Left cardiac atrium (tissue), 4 donors: Measurements from ENCODE around the gene ARID1B. TPM values are rescaled to one million over a fixed set of nuclear protein-coding genes. Genes with fewer than 3 reads are reported as not detected.
"Not testable (repeated sequence)": the region's sequence is repeated elsewhere in the genome, so short reads cannot be mapped to it uniquely, and the experiment has no call there.

ENCODE experiments used
- ATAC-seq, 2 donors: fragments of 200-7000 bp; cut with Tn5 transposase; one replicate each; pipeline ENCODE4 v1.9.1; 2020; ENCODE audit warnings: mild to moderate bottlenecking in 2 of 2, moderate library complexity in 2 of 2
- DNase-seq: peaks from one replicate; pipeline ENCODE4 v3.0.0-alpha.2; 2020
- intact Hi-C, 2 donors: fragments of 100-400 bp; cut with DNase I; formaldehyde crosslinking; loops; one replicate each; pipeline versions ENCODE4 v1.14.1 to v1.15.1; 2022 to 2023
- total RNA-seq, 2 donors: library from RNA; stranded (reverse); fragmentation: NEBNext Ultra II Directional; extraction: Animal tissue kit (Norgen Biotek cat#: 25700); gene quantifications; one replicate each; pipeline ENCODE4 v1.2.1, GENCODE V29; 2021
- donor health status: DM: no; HTN: yes; CAD: no.
- donor health status: DM: no; HTN: yes; CAD: no; lungs with severe emphysema.
- donor health status: DM: yes; HTN: yes; CAD: no.
- donor health status: Dilated cardiomyopathy.

The ARID1B gene
- total RNA-seq, 2 donors from 2014 or later: 45.4 to 48.0 TPM

DNA sequence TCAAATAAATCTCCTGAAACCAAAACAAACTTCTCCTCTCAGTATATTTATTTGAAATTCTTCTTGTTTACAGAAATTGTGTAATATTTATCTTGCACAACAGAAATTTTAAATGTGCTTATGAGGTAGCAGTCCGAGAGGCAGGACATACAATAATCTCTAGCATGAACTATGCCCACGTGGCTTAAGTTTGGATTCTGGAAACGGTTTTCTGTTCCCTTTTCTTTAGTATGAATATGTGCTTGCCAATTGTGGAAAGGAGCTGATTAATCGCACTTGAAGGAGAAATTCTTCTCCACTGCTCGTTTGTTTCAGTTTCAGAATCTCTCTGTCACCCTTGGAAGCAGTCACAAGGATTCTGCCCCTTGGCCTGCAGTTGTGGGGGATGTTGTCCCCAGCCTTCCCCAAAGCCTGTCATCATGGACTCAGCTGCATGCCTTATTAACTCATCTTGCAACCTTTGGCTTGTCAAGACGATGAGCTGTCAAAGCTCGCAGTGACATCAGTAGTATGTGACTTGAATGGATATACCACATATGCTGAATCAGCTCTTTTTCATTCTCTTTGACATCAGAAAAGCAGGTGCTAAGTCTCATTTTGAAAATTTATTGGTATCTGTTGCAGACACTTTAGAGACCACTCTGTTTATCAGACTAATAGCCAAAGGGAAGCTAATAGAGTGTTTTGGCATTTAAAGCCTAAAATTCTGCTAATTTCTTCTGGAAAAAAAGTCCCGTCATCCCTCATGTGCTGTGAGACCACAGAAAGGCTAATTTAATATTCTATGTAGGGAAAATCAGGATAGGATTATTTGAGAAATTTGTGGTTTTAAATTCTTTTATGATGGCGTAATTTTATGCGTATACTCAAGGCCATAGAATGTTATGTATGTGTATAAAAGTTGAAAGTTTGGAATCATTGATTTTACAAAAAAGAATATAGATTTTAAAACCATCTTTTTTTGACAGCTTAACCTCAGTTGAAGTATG is 186.8 kb downstream of the ARID1B start:
- DNase-seq: no peak
- peak; percentile 79 to 80 for ATAC-seq
- intact Hi-C loops: no loop called here

- intact Hi-C loops: no loop called here
- DNase-seq (no peak), ATAC-seq (no peak)
Measured at GRCh38 chr6:156967852-156968251, 190.7 kb downstream of the ARID1B start.

- intact Hi-C loops: no loop called here
- DNase-seq (no peak), ATAC-seq (no peak)
Measured at GRCh38 chr6:156969233-156969632, 192.1 kb downstream of the ARID1B start.

DNA sequence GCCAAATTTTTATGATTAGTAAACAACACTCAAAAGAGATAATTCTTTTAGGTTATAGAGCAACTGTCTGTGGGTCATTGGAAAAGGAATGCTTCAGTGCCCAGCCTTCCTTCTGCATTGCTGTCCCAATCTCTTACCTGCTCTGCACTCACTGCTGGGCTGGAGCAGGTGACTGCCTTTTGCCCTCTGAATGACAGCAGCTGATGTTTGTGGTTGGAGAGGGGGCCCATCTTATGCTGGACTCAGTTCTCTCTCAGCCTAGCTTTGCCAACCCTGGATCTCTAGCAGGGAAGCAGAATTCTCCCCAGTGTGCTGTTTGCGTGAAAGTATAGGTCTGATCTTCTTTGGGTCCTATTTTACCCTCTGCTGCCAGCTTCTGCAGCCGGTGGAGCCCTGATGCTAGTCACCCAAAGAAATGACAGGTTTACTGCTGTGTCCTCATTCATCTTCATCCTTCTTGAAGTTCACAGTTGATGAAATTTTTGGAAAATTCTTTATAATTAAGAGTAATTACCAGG is 193.5 kb downstream of the ARID1B start:
- ATAC-seq: no peak
- DNase-seq: no peak

DNA sequence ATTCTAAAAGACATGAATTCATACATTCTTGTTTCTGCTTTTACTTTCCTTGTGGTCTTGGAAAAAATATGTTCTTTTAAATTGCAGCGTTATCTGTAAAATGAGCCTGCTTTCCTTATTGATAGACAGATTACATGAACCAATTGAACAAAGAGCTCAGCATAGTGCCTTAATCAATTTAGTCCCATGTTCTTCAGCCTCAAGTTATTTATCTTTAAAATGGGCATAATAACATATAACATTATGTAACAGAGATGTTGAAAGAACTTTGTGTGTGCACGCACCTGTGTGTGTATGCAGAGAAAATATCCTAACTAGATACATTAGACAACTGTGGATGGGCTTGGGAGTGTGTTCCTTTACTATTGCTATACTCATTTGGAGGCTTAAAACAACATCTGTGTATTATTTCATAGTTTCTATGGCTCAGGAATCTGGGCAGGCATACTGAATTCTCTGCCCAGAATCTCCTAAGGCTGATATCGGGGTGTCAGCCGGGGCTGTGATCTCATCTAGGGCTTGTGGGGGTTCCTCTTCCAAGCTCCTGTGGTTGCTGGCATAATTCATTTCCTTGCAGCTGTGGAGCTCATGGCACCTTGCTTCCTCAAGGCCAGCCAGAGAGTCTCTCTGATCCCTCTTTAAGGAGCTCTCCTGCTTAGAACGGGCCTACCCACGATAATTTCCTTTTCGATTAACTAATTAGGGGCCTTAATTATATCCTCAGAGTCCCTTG is 194.1 kb downstream of the ARID1B start:
- peak in 1 of 2 donors; percentile 29 for ATAC-seq
- intact Hi-C loops: no loop called here

More for the DNA sequence above, 193.5 kb downstream of the ARID1B start:
- intact Hi-C loops: no loop called here

DNA sequence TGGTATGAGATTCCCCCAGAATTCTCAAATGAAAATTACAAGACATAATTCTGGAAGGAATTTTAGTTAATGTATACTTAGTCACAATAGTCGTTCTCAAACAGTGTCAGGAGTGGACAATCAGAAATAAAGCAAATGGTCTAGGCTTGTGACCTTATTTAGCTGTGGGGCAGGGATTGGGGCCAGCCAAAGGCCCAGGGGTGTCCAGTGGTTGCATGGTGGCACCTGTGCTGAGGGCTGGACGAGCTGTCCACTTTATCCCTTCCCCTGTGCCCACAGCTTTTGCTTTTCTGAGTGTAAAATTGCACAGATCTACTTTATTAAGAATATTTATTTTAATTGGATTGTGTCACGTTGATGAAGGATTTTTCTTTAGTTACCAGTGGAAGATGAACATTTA is 195.0 kb downstream of the ARID1B start:
- ATAC-seq: no peak
- intact Hi-C loops: no loop called here
- DNase-seq: no peak

More for the DNA sequence above, 194.1 kb downstream of the ARID1B start:
- DNase-seq: no peak

GRCh38 chr6:156974830-156975261 is 197.7 kb downstream of the ARID1B start:
- DNase-seq (no peak), ATAC-seq (no peak)
- intact Hi-C loops: no loop called here

- intact Hi-C loops: no loop called here
Measured at GRCh38 chr6:156975414-156975813, 198.2 kb downstream of the ARID1B start.

GRCh38 chr6:156976216-156977127 is 199.3 kb downstream of the ARID1B start:
- DNase-seq (no peak), ATAC-seq (peak in 1 of 2 donors; percentile 31)
- intact Hi-C loops: no loop called here

More at GRCh38 chr6:156975414-156975813, 198.2 kb downstream of the ARID1B start:
- DNase-seq (no peak), ATAC-seq (no peak)

- peak; percentile 68 to 75 for ATAC-seq
- intact Hi-C loops: no loop called here
Measured at GRCh38 chr6:156977527-156978291, 200.5 kb downstream of the ARID1B start.

GRCh38 chr6:156978948-156979347 is 201.8 kb downstream of the ARID1B start:
- DNase-seq: no peak
- intact Hi-C loops: no loop called here
- ATAC-seq: no peak

More at GRCh38 chr6:156977527-156978291, 200.5 kb downstream of the ARID1B start:
- DNase-seq: no peak

DNA sequence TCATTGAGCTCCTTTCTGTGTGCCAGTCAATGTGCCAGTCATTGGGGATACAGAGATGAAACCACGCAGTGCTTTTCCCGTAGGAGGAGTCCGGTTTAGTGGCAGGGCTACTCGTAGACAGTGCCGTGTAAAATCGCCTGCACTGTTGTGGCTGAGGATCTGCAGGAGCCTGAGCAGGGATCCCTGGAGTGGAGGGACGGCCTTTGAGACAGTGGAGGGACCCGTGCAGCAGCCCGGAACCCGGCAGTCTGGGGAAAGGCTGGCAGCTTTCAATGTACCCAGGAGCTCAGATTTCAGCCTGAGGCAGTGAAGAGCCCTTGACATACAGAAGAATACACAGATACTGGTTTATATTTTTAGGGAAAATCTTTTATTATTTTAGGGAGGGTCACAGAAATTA is 203.3 kb downstream of the ARID1B start:
- ATAC-seq (no peak), DNase-seq (no peak)
- intact Hi-C loops: no loop called here

DNA sequence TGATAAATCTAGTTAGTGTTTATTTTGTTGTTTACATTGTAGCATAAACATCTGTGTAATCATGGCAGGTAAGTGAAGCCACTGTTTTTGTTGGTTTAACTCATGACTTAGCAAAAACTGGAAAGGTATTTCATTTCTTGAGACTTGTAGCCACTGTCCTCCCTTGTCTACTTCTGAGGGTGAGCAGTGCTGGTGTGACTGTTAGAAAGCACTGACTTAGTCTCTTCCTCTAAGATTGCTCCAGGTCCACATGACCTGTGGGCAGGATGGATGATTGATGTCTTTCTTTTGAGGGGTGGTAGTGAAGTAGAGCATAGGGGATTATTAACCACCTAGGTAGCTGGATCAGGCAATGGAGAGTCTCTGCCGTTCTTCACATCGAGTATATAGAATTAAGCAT is 203.8 kb downstream of the ARID1B start:
- intact Hi-C loops: no loop called here
- ATAC-seq (no peak), DNase-seq (no peak)

GRCh38 chr6:156982168-156982567 is 205.0 kb downstream of the ARID1B start:
- DNase-seq (no peak), ATAC-seq (no peak)
- intact Hi-C loops: no loop called here

GRCh38 chr6:156982864-156983263 is 205.7 kb downstream of the ARID1B start:
- DNase-seq, ATAC-seq, intact Hi-C loops: not testable (repeated sequence)

DNA sequence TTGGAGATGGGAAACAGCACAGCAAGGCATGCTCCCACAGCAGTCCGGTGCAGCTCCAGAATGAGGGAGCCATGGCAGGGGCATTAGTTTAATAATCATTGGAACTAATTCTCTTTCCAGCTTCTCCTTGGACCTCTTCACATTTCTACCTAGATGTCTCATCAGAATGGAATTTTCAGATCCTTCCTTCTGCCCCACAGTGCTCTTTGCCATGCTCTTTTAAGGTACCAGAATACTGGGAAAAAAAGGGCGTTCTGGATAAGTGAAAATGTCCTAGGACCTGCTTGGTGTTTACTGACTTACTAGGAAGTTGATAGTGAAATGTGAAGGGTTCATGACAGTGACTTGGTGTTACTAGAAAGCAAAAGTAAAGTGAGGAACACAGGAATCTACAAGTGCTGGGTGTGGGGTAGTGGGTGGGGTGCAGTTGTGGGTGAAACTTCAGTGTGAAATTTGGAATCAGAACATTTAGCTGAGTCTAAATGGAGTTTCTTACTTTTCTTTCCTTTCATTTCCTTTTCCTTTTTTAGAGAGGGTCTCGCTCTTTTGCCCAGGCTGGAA is 207.1 kb downstream of the ARID1B start:
- intact Hi-C loops: no loop called here
- ATAC-seq (no peak), DNase-seq (no peak)

DNA sequence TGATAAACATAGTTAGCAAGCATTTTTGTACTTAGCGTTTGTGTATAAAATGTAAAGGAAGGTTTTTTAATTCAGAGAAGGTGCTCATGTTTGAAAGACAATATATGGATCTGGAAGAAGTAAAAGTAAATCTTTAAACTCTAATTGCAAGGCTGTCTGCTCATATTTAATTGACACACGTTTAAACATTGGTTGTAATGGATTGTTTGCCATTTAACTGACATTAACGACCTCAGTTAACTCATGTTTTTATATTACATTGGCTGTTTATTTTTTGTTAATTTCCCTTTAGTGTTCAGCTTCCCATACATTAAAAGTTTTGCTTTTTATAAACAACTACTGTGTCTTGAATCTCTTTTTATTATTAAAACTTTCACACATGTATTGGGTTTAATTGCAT is 208.1 kb downstream of the ARID1B start:
- no peak for ATAC-seq
- intact Hi-C loops: no loop called here
- no peak for DNase-seq
